CD4-positive, alpha-beta T cell treated with Interleukin-15 for 4 hours (primary cell): ENCODE measurements around the gene FRMPD2.
"Not testable (repeated sequence)": the region's sequence is repeated elsewhere in the genome, so short reads cannot be mapped to it uniquely, and the experiment has no call there.

Experiments used
- DNase-seq: peaks from one replicate; pipeline ENCODE4 v3.0.0-alpha.2; 2020; ENCODE audit warnings: low spot score

Gene FRMPD2

GRCh38 chr10:48126251-48126650 is 148.2 kb downstream of the FRMPD2 start:
- not testable (repeated sequence) for DNase-seq

GRCh38 chr10:48125631-48126030 is 148.9 kb downstream of the FRMPD2 start:
- DNase-seq = not testable (repeated sequence)

GRCh38 chr10:48122618-48123017 is 151.9 kb downstream of the FRMPD2 start:
- not testable (repeated sequence) for DNase-seq

- DNase-seq = not testable (repeated sequence)
Measured at GRCh38 chr10:48110277-48110676, 164.2 kb downstream of the FRMPD2 start.
